ENCODE data around the gene TMPRSS4. TPM values are rescaled to one million over a fixed set of nuclear protein-coding genes. Genes with fewer than 3 reads are reported as not detected.
A peak's percentile ranks its signal among the peaks of the same experiment; 100 is the strongest.

The TMPRSS4 gene
- total and polyA plus RNA-seq, 2 of the 13 experiments (the other 11 are each of a cell fraction or from before 2014, with no cell fraction given), result 0.32 TPM; not detected in 1

DNA sequence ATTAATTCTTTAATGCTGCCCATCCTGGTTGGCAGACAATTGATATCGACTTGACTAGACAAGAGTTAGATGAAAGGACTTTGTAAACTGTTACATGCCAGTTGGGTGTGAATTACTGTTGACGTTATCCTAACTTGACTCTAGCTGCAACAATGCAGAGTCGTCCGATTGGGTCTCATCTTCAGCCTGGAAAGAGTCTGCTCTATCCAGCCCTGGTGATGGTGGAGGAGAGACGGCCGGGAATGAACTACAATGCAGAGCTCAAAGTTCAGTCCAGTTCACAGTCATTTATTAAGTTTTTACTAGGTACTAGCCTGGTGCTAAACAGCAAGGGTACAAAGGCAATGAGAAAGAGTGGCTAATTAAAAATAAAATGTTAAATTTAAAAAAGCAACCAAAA, 14.8 kb downstream of the TMPRSS4 start (continued):
- TF ChIP-seq ZNF556 (CRISPR knock-in tag; IDR thresholded peaks at IDR 0.05; ENCODE audit: borderline replicate concordance) (no peak), HMG20A (CRISPR knock-in tag; IDR thresholded peaks at IDR 0.05; ENCODE audit: borderline replicate concordance) (peak; percentile 23; the same call in 1 of the 2 replicates), ZFY (CRISPR knock-in tag; IDR thresholded peaks at IDR 0.05) (no peak), JUN (CRISPR knock-in tag; IDR thresholded peaks at IDR 0.05) (no peak), ZNF766 (CRISPR knock-in tag; IDR thresholded peaks at IDR 0.05; ENCODE audit: borderline replicate concordance) (no peak), MAX (IDR thresholded peaks at IDR 0.05) (no peak), BCL6 (CRISPR knock-in tag; IDR thresholded peaks at IDR 0.05) (peak; percentile 7; the same call in 1 of the 2 replicates), ZNF652 (CRISPR knock-in tag; IDR thresholded peaks at IDR 0.05; ENCODE audit: borderline replicate concordance, low read depth) (no peak), MAFF (IDR thresholded peaks at IDR 0.05; ENCODE audit: low read depth, low read length) (no peak), ZNF644 (CRISPR knock-in tag; IDR thresholded peaks at IDR 0.05; ENCODE audit: low read depth) (peak; percentile 67; the same call in 1 of the 2 replicates), HMG20B (CRISPR knock-in tag; conservative IDR thresholded peaks at IDR 0.05) (no peak), KLF13 (CRISPR knock-in tag; IDR thresholded peaks at IDR 0.05) (no peak), HNF4A (CRISPR knock-in tag; IDR thresholded peaks at IDR 0.05) (peak; percentile 80), ZC3H13 (CRISPR knock-in tag; IDR thresholded peaks at IDR 0.05) (no peak), ADNP (CRISPR knock-in tag; IDR thresholded peaks at IDR 0.05) (no peak)
- TF ChIP-seq, protein P1, sequence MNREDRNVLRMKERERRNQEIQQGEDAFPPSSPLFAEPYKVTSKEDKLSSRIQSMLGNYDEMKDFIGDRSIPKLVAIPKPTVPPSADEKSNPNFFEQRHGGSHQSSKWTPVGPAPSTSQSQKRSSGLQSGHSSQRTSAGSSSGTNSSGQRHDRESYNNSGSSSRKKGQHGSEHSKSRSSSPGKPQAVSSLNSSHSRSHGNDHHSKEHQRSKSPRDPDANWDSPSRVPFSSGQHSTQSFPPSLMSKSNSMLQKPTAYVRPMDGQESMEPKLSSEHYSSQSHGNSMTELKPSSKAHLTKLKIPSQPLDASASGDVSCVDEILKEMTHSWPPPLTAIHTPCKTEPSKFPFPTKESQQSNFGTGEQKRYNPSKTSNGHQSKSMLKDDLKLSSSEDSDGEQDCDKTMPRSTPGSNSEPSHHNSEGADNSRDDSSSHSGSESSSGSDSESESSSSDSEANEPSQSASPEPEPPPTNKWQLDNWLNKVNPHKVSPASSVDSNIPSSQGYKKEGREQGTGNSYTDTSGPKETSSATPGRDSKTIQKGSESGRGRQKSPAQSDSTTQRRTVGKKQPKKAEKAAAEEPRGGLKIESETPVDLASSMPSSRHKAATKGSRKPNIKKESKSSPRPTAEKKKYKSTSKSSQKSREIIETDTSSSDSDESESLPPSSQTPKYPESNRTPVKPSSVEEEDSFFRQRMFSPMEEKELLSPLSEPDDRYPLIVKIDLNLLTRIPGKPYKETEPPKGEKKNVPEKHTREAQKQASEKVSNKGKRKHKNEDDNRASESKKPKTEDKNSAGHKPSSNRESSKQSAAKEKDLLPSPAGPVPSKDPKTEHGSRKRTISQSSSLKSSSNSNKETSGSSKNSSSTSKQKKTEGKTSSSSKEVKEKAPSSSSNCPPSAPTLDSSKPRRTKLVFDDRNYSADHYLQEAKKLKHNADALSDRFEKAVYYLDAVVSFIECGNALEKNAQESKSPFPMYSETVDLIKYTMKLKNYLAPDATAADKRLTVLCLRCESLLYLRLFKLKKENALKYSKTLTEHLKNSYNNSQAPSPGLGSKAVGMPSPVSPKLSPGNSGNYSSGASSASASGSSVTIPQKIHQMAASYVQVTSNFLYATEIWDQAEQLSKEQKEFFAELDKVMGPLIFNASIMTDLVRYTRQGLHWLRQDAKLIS (CRISPR knock-in tag; IDR thresholded peaks at IDR 0.05), result no peak
- TF ChIP-seq, protein P2, sequence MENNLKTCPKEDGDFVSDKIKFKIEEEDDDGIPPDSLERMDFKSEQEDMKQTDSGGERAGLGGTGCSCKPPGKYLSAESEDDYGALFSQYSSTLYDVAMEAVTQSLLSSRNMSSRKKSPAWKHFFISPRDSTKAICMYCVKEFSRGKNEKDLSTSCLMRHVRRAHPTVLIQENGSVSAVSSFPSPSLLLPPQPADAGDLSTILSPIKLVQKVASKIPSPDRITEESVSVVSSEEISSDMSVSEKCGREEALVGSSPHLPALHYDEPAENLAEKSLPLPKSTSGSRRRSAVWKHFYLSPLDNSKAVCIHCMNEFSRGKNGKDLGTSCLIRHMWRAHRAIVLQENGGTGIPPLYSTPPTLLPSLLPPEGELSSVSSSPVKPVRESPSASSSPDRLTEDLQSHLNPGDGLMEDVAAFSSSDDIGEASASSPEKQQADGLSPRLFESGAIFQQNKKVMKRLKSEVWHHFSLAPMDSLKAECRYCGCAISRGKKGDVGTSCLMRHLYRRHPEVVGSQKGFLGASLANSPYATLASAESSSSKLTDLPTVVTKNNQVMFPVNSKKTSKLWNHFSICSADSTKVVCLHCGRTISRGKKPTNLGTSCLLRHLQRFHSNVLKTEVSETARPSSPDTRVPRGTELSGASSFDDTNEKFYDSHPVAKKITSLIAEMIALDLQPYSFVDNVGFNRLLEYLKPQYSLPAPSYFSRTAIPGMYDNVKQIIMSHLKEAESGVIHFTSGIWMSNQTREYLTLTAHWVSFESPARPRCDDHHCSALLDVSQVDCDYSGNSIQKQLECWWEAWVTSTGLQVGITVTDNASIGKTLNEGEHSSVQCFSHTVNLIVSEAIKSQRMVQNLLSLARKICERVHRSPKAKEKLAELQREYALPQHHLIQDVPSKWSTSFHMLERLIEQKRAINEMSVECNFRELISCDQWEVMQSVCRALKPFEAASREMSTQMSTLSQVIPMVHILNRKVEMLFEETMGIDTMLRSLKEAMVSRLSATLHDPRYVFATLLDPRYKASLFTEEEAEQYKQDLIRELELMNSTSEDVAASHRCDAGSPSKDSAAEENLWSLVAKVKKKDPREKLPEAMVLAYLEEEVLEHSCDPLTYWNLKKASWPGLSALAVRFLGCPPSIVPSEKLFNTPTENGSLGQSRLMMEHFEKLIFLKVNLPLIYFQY (CRISPR knock-in tag; IDR thresholded peaks at IDR 0.05; ENCODE audit: borderline replicate concordance), result no peak

All from HepG2 (cell line).